GM23248 (cell line): Measurements from ENCODE around the gene SOWAHC. TPM values are rescaled to one million over a fixed set of nuclear protein-coding genes. Genes with fewer than 3 reads are reported as not detected.

Experiments
- DNase-seq: peaks from one replicate; pipeline ENCODE4 v3.0.0-alpha.2; 2015
- H2AFZ ChIP-seq: fragments of 200-600 bp; sonication (generic); 2 replicates; pipeline ENCODE4 v1.6.1; 2016; ENCODE audit warnings: antibody characterized with exemption
- H3F3A ChIP-seq: fragments of 200-600 bp; sonication (generic); 2 replicates; pipeline ENCODE4 v1.6.1; 2016; ENCODE audit warnings: mild to moderate bottlenecking, antibody characterized with exemption, mixed run types; ENCODE audit not compliant: insufficient read depth
- H3K27ac ChIP-seq: fragments of 200-600 bp; sonication (generic); 2 replicates; pipeline ENCODE4 v1.5.1; 2016; ENCODE audit warnings: mild to moderate bottlenecking
- H3K27me3 ChIP-seq: fragments of 200-600 bp; sonication (generic); replicated peaks from 2 replicates; pipeline ENCODE4 v1.6.1; 2016; ENCODE audit warnings: mild to moderate bottlenecking; ENCODE audit not compliant: insufficient read depth
- H3K36me3 ChIP-seq: fragments of 200-600 bp; sonication (generic); 2 replicates; pipeline ENCODE4 v1.6.1; 2016; ENCODE audit warnings: low read depth, mild to moderate bottlenecking
- H3K4me1 ChIP-seq: fragments of 200-600 bp; sonication (generic); 2 replicates; pipeline ENCODE4 v1.6.1; 2016; ENCODE audit warnings: mild to moderate bottlenecking; ENCODE audit not compliant: insufficient read depth
- H3K4me2 ChIP-seq: fragments of 200-600 bp; sonication (generic); one replicate; pipeline ENCODE4 v1.6.1; 2016; ENCODE audit warnings: mild to moderate bottlenecking; ENCODE audit not compliant: unreplicated experiment
- H3K4me3 ChIP-seq: fragments of 200-600 bp; sonication (generic); 2 replicates; pipeline ENCODE4 v1.5.1; 2016; ENCODE audit warnings: mild to moderate bottlenecking
- H3K79me2 ChIP-seq: fragments of 200-600 bp; sonication (generic); 2 replicates; pipeline ENCODE4 v1.6.1; 2016; ENCODE audit warnings: mild to moderate bottlenecking; ENCODE audit not compliant: insufficient read depth
- H3K9ac ChIP-seq: fragments of 200-600 bp; sonication (generic); 2 replicates; pipeline ENCODE4 v1.6.1; 2016; ENCODE audit warnings: mild to moderate bottlenecking
- H3K9me2 ChIP-seq: fragments of 200-600 bp; sonication (generic); 2 replicates; pipeline ENCODE4 v1.6.1; 2016; ENCODE audit warnings: mixed run types, mild to moderate bottlenecking, moderate library complexity; ENCODE audit not compliant: insufficient read depth
- H3K9me3 ChIP-seq: fragments of 200-600 bp; sonication (generic); one replicate; pipeline ENCODE4 v1.6.1; 2017; ENCODE audit warnings: low read depth
- H4K20me1 ChIP-seq: fragments of 200-600 bp; sonication (generic); 2 replicates; pipeline ENCODE4 v1.6.0; 2016; ENCODE audit not compliant: insufficient read depth
- EZH2 ChIP-seq: fragments of 200-600 bp; sonication (generic); IDR thresholded peaks from 2 replicates; pipeline ENCODE4 v1.6.1; 2018; ENCODE audit warnings: antibody characterized with exemption, mild to moderate bottlenecking; ENCODE audit not compliant: insufficient read depth, poor library complexity, severe bottlenecking
- EZH2phosphoT487 ChIP-seq: fragments of 200-600 bp; sonication (generic); IDR thresholded peaks from 2 replicates; pipeline ENCODE4 v1.6.1; 2018; ENCODE audit warnings: antibody characterized with exemption, moderate library complexity, mild to moderate bottlenecking, low read depth; ENCODE audit not compliant: insufficient read depth
- WGBS, 2 experiments: methylation state at CpG; one replicate each; pipeline ENCODE4 v1.1.6; 2015 to 2017; ENCODE audit warnings: low lambda C conversion rate in 2 of 2, low coverage in 1 of 2; ENCODE audit errors: missing lambda C conversion rate in 2 of 2; 5-methylcytosine and 5-hydroxymethylcytosine counted together
- in situ Hi-C: fragments of 300-500 bp; cut with MboI; formaldehyde crosslinking; loops from 2 replicates; pipeline ENCODE4 v1.15.0; 2020
- polyA plus RNA-seq: library from polyadenylated mRNA; unstranded; fragments of >200 nt; fragmentation: Nextera tagmentation; extraction: Ambion mirVana; gene quantifications from 2 replicates; pipeline ENCODE4 v1.2.1, GENCODE V29; 2016
- total RNA-seq: library from RNA; depleted of rRNA; stranded (reverse); fragments of >200 nt; shearing (Covaris generic); gene quantifications from 2 replicates; pipeline ENCODE4 v1.2.3, GENCODE V29; 2014

Gene SOWAHC
- total and polyA plus RNA-seq, 2 experiments from 2014 or later: 19.8 to 46.0 TPM

- in situ Hi-C loops: no loop called here
- no peak overlapping the region for H3K4me2 ChIP-seq
- no peak overlapping the region for H3K27ac ChIP-seq
- no peaks in the 10 kb centered on the region for H3K27me3 ChIP-seq
- H3K9me3 ChIP-seq: no peaks in the 10 kb centered on the region
- no peak overlapping the region for H3K4me3 ChIP-seq
- H3K4me1 ChIP-seq: peaks cover 20% of the 10 kb centered on the region
- no peaks in the 10 kb centered on the region for H3K36me3 ChIP-seq
- no peak for DNase-seq
- H2AFZ ChIP-seq: no peak overlapping the region
- WGBS, 2 experiments: 80 to 83% methylated on average over 9 of the region's 9 CpGs
- TF ChIP-seq EZH2: no peak
- no peak for TF ChIP-seq EZH2phosphoT487
- H3K9ac ChIP-seq: no peak overlapping the region
- no peaks in the 10 kb centered on the region for H3K79me2 ChIP-seq
- peaks cover 13% of the 10 kb centered on the region for H3F3A ChIP-seq
- no peaks in the 10 kb centered on the region for H3K9me2 ChIP-seq
- no peaks in the 10 kb centered on the region for H4K20me1 ChIP-seq
These were observed 45.4 kb downstream of the SOWAHC start for GRCh38 chr2:109659396-109660045.

- Histone ChIP-seq H3K4me2 (no peak overlapping the region), H4K20me1 (no peaks in the 10 kb centered on the region), H3K36me3 (no peaks in the 10 kb centered on the region), H3K27ac (no peak overlapping the region), H3K9ac (no peak overlapping the region), H2AFZ (no peak overlapping the region), H3F3A (peaks cover 13% of the 10 kb centered on the region), H3K9me2 (no peaks in the 10 kb centered on the region), H3K9me3 (no peaks in the 10 kb centered on the region), H3K4me3 (no peak overlapping the region), H3K27me3 (no peaks in the 10 kb centered on the region), H3K4me1 (peaks cover 17% of the 10 kb centered on the region), H3K79me2 (no peaks in the 10 kb centered on the region)
- in situ Hi-C loops: no loop called here
- DNase-seq: no peak
- WGBS, 2 experiments: 44 to 50% methylated on average over 3 of the region's 3 CpGs
- TF ChIP-seq EZH2phosphoT487 (no peak), EZH2 (no peak)
These were observed 46.1 kb downstream of the SOWAHC start for GRCh38 chr2:109660046-109660860.

GRCh38 chr2:109662889-109663288 lies 48.7 kb downstream of the SOWAHC start:
- Histone ChIP-seq H3K27ac (peak overlapping the region; percentile 43; the same call in 1 of the 2 replicates), H3K9ac (peak overlapping the region; percentile 9; the same call in 1 of the 2 replicates), H3K4me1 (peaks cover 15% of the 10 kb centered on the region), H3K9me2 (no peaks in the 10 kb centered on the region), H3K4me3 (no peak overlapping the region), H3K4me2 (no peak overlapping the region), H3K27me3 (no peaks in the 10 kb centered on the region), H3K36me3 (no peaks in the 10 kb centered on the region), H2AFZ (no peak overlapping the region), H4K20me1 (no peaks in the 10 kb centered on the region), H3K9me3 (no peaks in the 10 kb centered on the region), H3K79me2 (no peaks in the 10 kb centered on the region), H3F3A (peaks cover 13% of the 10 kb centered on the region)
- DNase-seq: no peak
- in situ Hi-C loops: no loop called here
- TF ChIP-seq EZH2phosphoT487: no peak
- no peak for TF ChIP-seq EZH2

GRCh38 chr2:109663721-109664120 lies 49.6 kb downstream of the SOWAHC start:
- DNase-seq: peak; percentile 91
- peaks cover 16% of the 10 kb centered on the region for H3F3A ChIP-seq
- H3K9ac ChIP-seq: peak overlapping the region; percentile 9; the same call in 1 of the 2 replicates
- H3K4me3 ChIP-seq: no peak overlapping the region
- H3K9me2 ChIP-seq: no peaks in the 10 kb centered on the region
- 2% methylated on average over 4 of the region's 4 CpGs for WGBS, 2 experiments
- no peaks in the 10 kb centered on the region for H3K27me3 ChIP-seq
- peaks cover 20% of the 10 kb centered on the region for H3K4me1 ChIP-seq
- H3K4me2 ChIP-seq: peak overlapping the region; percentile 21
- H3K79me2 ChIP-seq: no peaks in the 10 kb centered on the region
- no peaks in the 10 kb centered on the region for H3K36me3 ChIP-seq
- peak overlapping the region; percentile 43 for H3K27ac ChIP-seq
- H3K9me3 ChIP-seq: no peaks in the 10 kb centered on the region
- no peaks in the 10 kb centered on the region for H4K20me1 ChIP-seq
- in situ Hi-C loops: no loop called here
- peak overlapping the region; percentile 28; the same call in 1 of the 2 replicates for H2AFZ ChIP-seq
- TF ChIP-seq EZH2phosphoT487: no peak
- TF ChIP-seq EZH2: no peak
